ENCODE data around the gene LAMA1. TPM values are rescaled to one million over a fixed set of nuclear protein-coding genes. Genes with fewer than 3 reads are reported as not detected.
"Not testable (repeated sequence)": the region's sequence is repeated elsewhere in the genome, so short reads cannot be mapped to it uniquely, and the experiment has no call there.

LAMA1 gene
- total RNA-seq, 1 experiment from 2014 or later, result not detected

DNA sequence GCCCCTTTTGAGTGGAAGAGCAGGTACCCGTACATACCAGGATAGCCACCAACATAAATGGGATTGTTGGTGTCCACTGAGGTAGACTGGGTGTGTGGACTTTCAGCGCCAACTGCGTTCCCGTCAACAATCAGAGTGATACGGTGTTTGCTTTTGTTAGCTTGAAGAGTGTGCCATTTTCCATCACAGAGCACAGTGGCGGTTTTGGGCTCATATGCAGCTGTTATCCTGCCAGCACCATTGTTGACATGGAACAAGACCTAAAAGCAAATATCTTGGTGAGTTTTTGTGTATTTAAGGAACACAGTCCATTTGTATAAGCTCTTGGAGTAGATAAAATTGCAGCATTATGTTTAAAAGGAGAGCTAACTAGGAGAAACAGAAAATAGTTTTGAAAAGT, 174.5 kb downstream of the LAMA1 start:
- Histone ChIP-seq H3K4me1 (ENCODE audit: low read length) (no peaks in the 10 kb centered on the region), H3K27ac (ENCODE audit: low read length) (no peak overlapping the region), H3K36me3 (ENCODE audit: insufficient read depth, low read length) (no peaks in the 10 kb centered on the region), H3K9ac (ENCODE audit: low read length) (no peak overlapping the region), H3K9me3 (ENCODE audit: low read length) (no peaks in the 10 kb centered on the region), H3K27me3 (ENCODE audit: low read length) (no peaks in the 10 kb centered on the region), H3K79me2 (ENCODE audit: low read length) (no peaks in the 10 kb centered on the region), H3K9me2 (replicated peaks; ENCODE audit: insufficient read depth, low read length) (no peaks in the 10 kb centered on the region), H3K4me2 (ENCODE audit: low read depth, low read length, poor library complexity, severe bottlenecking) (no peak overlapping the region), H2AFZ (ENCODE audit: low read length) (no peak overlapping the region), H3K4me3 (ENCODE audit: low read length) (no peak overlapping the region), H4K20me1 (ENCODE audit: insufficient read depth, low read depth, low read length) (no peaks in the 10 kb centered on the region)
- no peak for DNase-seq

DNA sequence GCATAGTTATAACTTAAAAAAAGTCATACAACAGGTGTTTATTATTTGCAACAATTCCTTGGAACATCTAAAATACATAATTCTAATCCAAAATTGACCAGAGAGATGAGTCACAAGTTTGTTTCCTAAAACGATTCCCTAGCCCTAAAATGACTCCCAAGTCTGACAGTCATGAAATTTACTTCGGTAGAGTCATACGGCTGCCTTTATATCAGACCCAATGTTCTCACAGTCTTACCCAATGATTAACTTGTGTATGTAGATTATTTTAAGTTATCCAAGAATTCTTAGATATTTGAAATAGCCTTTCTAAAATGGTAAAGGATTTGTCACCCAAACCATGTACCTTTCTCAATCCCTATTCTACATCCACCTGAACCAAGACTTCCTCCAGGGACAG, 174.9 kb downstream of the LAMA1 start:
- H3K27me3 ChIP-seq (ENCODE audit: low read length), result no peaks in the 10 kb centered on the region
- DNase-seq, result no peak
- no peak overlapping the region for H3K4me2 ChIP-seq (ENCODE audit: low read depth, low read length, poor library complexity, severe bottlenecking)

DNA sequence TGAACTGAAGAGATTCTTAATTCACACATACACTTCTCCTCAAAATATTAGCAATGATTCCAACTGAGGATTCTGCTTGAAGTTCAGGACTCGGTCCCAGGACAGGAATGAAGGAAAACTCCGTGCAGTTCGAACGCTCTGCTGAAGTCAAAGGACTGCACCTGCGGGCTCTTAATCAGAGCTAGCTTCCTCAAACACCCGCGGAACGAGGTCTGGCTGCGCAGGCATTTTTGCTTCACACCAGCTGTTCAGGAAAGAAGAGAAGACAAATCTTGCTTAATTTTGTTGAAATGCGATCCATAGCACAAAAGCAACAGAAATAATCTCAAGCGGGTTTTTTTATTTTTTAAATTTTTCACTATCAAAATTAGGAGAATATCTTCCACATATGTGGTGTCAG, 175.6 kb downstream of the LAMA1 start:
- DNase-seq, result no peak
- Histone ChIP-seq H2AFZ (ENCODE audit: low read length) (no peak overlapping the region), H3K4me2 (ENCODE audit: low read depth, low read length, poor library complexity, severe bottlenecking) (no peak overlapping the region), H3K9me2 (replicated peaks; ENCODE audit: insufficient read depth, low read length) (no peaks in the 10 kb centered on the region), H3K27me3 (ENCODE audit: low read length) (no peaks in the 10 kb centered on the region), H3K9ac (ENCODE audit: low read length) (no peak overlapping the region), H3K36me3 (ENCODE audit: insufficient read depth, low read length) (no peaks in the 10 kb centered on the region), H3K79me2 (ENCODE audit: low read length) (no peaks in the 10 kb centered on the region), H3K4me1 (ENCODE audit: low read length) (no peaks in the 10 kb centered on the region), H3K27ac (ENCODE audit: low read length) (no peak overlapping the region), H3K9me3 (ENCODE audit: low read length) (no peaks in the 10 kb centered on the region), H4K20me1 (ENCODE audit: insufficient read depth, low read depth, low read length) (no peaks in the 10 kb centered on the region), H3K4me3 (ENCODE audit: low read length) (no peak overlapping the region)

More for the DNA sequence above, 174.9 kb downstream of the LAMA1 start:
- no peak overlapping the region for H3K27ac ChIP-seq (ENCODE audit: low read length)
- H3K9me2 ChIP-seq (replicated peaks; ENCODE audit: insufficient read depth, low read length), result no peaks in the 10 kb centered on the region
- no peaks in the 10 kb centered on the region for H3K79me2 ChIP-seq (ENCODE audit: low read length)
- H3K36me3 ChIP-seq (ENCODE audit: insufficient read depth, low read length), result no peaks in the 10 kb centered on the region
- H3K4me1 ChIP-seq (ENCODE audit: low read length), result no peaks in the 10 kb centered on the region
- H4K20me1 ChIP-seq (ENCODE audit: insufficient read depth, low read depth, low read length), result no peaks in the 10 kb centered on the region
- no peak overlapping the region for H2AFZ ChIP-seq (ENCODE audit: low read length)
- H3K4me3 ChIP-seq (ENCODE audit: low read length), result no peak overlapping the region
- H3K9me3 ChIP-seq (ENCODE audit: low read length), result no peaks in the 10 kb centered on the region
- no peak overlapping the region for H3K9ac ChIP-seq (ENCODE audit: low read length)

DNA sequence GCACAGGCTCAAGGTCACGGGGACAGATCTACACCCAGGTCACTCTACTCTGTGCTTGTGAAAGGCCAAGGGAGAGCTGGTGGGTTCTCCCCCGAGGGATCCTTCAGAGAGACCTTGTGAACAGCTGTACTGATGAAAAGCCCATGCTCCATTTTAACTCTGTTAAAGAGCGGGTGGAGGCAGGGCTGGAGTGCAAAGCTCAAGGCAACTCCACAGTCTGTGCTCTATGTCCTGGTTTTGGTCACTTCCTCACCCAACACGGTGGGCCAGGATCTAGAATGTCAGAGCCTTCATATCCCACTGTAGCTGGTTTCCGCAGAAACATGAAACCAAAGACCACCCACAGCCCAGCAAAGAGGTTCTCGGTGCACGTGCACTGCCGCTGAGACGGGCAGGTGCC, 177.1 kb downstream of the LAMA1 start:
- Histone ChIP-seq H3K4me1 (ENCODE audit: low read length) (no peaks in the 10 kb centered on the region), H4K20me1 (ENCODE audit: insufficient read depth, low read depth, low read length) (no peaks in the 10 kb centered on the region), H2AFZ (ENCODE audit: low read length) (no peak overlapping the region), H3K9me2 (replicated peaks; ENCODE audit: insufficient read depth, low read length) (no peaks in the 10 kb centered on the region), H3K4me2 (ENCODE audit: low read depth, low read length, poor library complexity, severe bottlenecking) (no peak overlapping the region), H3K79me2 (ENCODE audit: low read length) (no peaks in the 10 kb centered on the region), H3K9me3 (ENCODE audit: low read length) (no peaks in the 10 kb centered on the region), H3K4me3 (ENCODE audit: low read length) (no peak overlapping the region), H3K9ac (ENCODE audit: low read length) (no peak overlapping the region), H3K36me3 (ENCODE audit: insufficient read depth, low read length) (no peaks in the 10 kb centered on the region), H3K27ac (ENCODE audit: low read length) (no peak overlapping the region), H3K27me3 (ENCODE audit: low read length) (no peaks in the 10 kb centered on the region)
- no peak for DNase-seq

DNA sequence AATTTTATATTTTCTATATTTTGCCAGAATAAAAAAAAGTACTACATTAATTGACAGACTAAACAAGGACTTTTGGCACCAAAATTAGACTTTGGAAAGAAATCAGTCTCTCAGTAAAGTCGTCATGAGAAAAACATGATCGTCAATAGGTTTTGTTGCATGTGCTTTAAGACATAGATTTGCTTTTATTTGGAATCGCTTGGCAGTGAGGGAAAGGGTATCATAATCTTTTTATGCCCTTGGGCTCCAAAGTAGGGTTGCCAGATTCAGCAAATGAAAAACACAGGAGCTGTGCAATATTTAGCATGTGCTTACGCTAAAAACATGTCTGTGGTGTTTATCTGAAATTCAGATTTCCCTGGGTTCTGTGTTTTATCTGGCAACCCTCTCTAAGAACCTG, 177.6 kb downstream of the LAMA1 start:
- Histone ChIP-seq H3K9me3 (ENCODE audit: low read length) (no peaks in the 10 kb centered on the region), H3K9ac (ENCODE audit: low read length) (no peak overlapping the region), H3K4me1 (ENCODE audit: low read length) (no peaks in the 10 kb centered on the region), H4K20me1 (ENCODE audit: insufficient read depth, low read depth, low read length) (no peaks in the 10 kb centered on the region), H3K27ac (ENCODE audit: low read length) (no peak overlapping the region), H3K36me3 (ENCODE audit: insufficient read depth, low read length) (no peaks in the 10 kb centered on the region), H3K4me2 (ENCODE audit: low read depth, low read length, poor library complexity, severe bottlenecking) (no peak overlapping the region), H2AFZ (ENCODE audit: low read length) (no peak overlapping the region), H3K79me2 (ENCODE audit: low read length) (no peaks in the 10 kb centered on the region), H3K4me3 (ENCODE audit: low read length) (no peak overlapping the region), H3K9me2 (replicated peaks; ENCODE audit: insufficient read depth, low read length) (no peaks in the 10 kb centered on the region), H3K27me3 (ENCODE audit: low read length) (no peaks in the 10 kb centered on the region)
- no peak for DNase-seq

DNA sequence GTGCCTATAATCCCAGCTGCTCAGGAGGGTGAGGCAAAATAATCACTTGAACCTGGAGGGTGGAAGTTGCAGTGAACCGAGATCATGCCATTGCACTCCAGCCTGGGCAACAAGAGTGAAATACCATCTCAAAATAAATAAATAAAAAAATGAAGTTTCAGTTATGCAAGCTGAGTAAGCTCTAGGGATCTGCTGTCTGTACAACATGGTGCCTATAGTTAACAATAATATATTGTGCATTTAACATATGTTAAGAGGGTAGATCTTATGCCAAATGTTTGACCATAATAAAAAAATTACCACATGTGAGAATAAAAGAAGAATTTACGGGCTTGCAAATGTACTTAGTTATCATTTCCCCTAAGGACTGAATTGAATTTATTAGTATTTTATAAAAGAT, 179.2 kb downstream of the LAMA1 start:
- not testable (repeated sequence) for H3K4me2 ChIP-seq (ENCODE audit: low read depth, low read length, poor library complexity, severe bottlenecking); DNase-seq; H3K9me2 ChIP-seq (replicated peaks; ENCODE audit: insufficient read depth, low read length); H3K79me2 ChIP-seq (ENCODE audit: low read length); H3K4me3 ChIP-seq (ENCODE audit: low read length); H3K9ac ChIP-seq (ENCODE audit: low read length); H3K27me3 ChIP-seq (ENCODE audit: low read length); H2AFZ ChIP-seq (ENCODE audit: low read length); H3K9me3 ChIP-seq (ENCODE audit: low read length); H4K20me1 ChIP-seq (ENCODE audit: insufficient read depth, low read depth, low read length); H3K27ac ChIP-seq (ENCODE audit: low read length); H3K36me3 ChIP-seq (ENCODE audit: insufficient read depth, low read length); H3K4me1 ChIP-seq (ENCODE audit: low read length)

DNA sequence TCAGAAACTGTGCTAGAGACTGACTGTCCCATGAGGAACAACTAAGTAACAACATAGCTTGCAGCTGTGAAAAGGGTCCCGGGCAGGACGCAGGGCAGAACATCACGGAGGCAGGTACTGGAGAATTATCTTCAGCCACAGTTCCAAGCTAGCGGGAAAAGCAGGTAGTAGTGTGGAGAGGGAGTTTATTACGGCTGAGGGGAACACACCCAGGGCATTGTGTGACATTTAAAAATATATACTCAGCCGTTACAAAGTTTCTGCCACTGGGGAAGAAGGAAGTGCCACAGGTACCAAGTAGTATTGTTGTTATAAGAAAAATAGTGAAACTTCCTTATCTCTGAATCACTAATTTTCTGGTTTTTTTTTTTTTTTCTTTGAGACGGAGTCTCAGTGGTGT, 179.6 kb downstream of the LAMA1 start:
- Histone ChIP-seq H3K27ac (ENCODE audit: low read length) (no peak overlapping the region), H3K4me2 (ENCODE audit: low read depth, low read length, poor library complexity, severe bottlenecking) (no peak overlapping the region), H3K36me3 (ENCODE audit: insufficient read depth, low read length) (no peaks in the 10 kb centered on the region), H3K9ac (ENCODE audit: low read length) (no peak overlapping the region), H3K9me2 (replicated peaks; ENCODE audit: insufficient read depth, low read length) (no peaks in the 10 kb centered on the region), H3K27me3 (ENCODE audit: low read length) (no peaks in the 10 kb centered on the region), H2AFZ (ENCODE audit: low read length) (no peak overlapping the region), H3K79me2 (ENCODE audit: low read length) (no peaks in the 10 kb centered on the region), H3K4me1 (ENCODE audit: low read length) (no peaks in the 10 kb centered on the region), H3K9me3 (ENCODE audit: low read length) (no peaks in the 10 kb centered on the region), H3K4me3 (ENCODE audit: low read length) (no peak overlapping the region), H4K20me1 (ENCODE audit: insufficient read depth, low read depth, low read length) (no peaks in the 10 kb centered on the region)
- no peak for DNase-seq

DNA sequence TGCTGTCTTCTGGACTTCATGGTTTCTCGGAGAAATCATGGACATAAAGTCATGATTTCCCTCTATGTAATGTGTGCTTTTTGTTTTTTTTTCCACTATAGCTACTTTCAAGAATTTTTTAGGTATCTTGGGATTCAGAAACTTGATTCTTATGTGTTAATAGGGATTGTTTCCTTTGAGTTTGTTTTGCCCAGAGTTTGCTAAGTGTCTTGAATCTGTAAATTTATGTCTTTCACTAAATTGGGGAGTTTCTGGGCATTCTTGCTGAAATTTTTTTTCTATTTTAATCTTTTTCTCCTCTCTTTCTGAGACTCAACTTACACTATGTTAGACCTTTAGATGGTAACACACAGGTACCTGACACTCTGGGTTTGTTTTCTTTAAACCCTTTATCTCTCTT, 182.7 kb downstream of the LAMA1 start:
- Histone ChIP-seq H3K9ac (ENCODE audit: low read length) (no peak overlapping the region), H3K36me3 (ENCODE audit: insufficient read depth, low read length) (no peaks in the 10 kb centered on the region), H2AFZ (ENCODE audit: low read length) (no peak overlapping the region), H3K4me3 (ENCODE audit: low read length) (no peak overlapping the region), H3K9me3 (ENCODE audit: low read length) (no peaks in the 10 kb centered on the region), H3K4me2 (ENCODE audit: low read depth, low read length, poor library complexity, severe bottlenecking) (no peak overlapping the region), H3K79me2 (ENCODE audit: low read length) (no peaks in the 10 kb centered on the region), H3K4me1 (ENCODE audit: low read length) (no peaks in the 10 kb centered on the region), H3K27me3 (ENCODE audit: low read length) (no peaks in the 10 kb centered on the region), H4K20me1 (ENCODE audit: insufficient read depth, low read depth, low read length) (no peaks in the 10 kb centered on the region), H3K27ac (ENCODE audit: low read length) (no peak overlapping the region), H3K9me2 (replicated peaks; ENCODE audit: insufficient read depth, low read length) (no peaks in the 10 kb centered on the region)
- no peak for DNase-seq

Measured in Karpas-422 (cell line).